ENCODE data around the gene UBE2J2.

Gene UBE2J2

DNA sequence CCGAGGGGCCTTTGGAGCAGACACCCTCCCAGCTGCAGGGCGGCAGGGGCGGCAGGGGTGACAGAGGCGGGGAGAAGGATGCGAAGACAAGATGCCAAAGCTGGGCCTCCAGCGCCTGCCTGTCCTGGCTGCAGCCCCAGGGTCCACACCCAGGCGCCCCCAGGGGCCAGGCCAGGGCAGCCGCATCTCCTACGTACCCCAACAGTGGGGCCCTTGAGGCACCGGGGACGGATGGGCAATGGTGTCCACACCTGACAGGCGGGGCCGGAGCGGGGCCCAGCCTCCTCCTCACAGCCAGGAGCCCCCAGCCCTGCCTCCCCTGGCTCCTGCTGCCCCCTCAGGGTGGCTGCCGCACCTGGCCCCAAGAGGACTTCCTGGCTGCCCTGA is 34.4 kb downstream of the UBE2J2 start:
- no peak for DNase-seq

DNA sequence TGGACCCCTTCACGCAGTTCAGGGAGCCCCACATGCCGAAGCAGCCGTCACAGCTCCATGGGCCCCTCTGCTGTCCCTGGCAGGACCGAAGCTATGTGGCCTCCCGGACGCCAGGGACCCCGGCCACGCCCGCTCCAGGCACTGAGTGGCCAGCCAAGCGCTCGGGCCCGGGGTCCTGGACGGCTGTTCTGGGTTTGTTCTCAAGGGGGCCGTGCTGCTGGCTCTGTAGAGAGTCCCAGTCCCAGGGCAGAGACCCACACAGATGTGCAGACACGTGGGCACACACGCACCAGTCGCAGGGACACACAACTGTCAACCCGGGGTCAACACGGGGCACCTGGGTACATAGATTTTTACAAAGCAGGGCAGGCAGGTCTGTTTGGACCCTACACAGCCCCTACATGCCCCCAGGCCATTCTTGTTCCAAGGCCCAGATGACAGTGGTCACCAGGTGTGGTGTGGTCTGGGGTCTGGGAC is 34.9 kb downstream of the UBE2J2 start:
- DNase-seq: no peak

DNA sequence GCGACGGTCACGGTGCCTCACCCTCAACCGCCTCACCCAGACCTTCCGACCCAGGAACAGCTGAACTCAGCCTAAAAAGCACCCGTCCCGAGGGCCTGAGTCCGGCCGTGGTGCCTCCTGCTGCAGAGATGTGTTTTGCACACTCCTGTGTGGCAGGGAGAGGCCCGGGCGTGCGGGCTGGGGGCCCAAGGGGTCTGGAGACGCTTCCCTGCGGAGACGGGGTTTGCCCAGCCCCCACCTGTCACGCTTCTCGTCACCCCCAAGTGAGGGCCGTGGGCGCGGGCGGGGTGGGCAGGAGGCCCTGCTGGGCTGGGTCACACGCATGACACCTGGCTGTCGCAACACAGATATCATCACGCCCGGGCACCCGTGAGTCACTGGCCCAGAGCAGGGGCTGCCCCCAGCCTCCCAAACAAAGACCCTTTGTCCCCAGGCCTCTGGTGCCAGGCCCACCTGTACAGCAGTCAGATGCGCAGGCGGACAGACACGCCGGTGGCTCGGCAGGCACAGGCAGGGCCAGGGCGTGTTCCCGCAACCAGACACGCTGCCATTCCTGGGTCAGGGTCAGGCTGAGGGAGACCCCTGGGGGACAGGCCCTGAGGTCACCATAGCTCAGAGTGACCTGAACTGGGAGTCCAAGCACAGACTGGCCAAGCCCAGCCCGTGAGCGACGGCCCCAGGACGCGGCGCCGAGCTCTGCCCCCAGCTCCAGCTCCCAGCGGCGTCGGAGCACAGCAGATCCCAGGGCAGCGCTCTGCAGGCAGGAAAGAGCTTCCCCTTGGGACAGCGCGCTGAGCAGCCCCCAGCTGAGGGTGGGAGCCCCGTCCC is 35.6 kb downstream of the UBE2J2 start:
- no peak for DNase-seq

DNA sequence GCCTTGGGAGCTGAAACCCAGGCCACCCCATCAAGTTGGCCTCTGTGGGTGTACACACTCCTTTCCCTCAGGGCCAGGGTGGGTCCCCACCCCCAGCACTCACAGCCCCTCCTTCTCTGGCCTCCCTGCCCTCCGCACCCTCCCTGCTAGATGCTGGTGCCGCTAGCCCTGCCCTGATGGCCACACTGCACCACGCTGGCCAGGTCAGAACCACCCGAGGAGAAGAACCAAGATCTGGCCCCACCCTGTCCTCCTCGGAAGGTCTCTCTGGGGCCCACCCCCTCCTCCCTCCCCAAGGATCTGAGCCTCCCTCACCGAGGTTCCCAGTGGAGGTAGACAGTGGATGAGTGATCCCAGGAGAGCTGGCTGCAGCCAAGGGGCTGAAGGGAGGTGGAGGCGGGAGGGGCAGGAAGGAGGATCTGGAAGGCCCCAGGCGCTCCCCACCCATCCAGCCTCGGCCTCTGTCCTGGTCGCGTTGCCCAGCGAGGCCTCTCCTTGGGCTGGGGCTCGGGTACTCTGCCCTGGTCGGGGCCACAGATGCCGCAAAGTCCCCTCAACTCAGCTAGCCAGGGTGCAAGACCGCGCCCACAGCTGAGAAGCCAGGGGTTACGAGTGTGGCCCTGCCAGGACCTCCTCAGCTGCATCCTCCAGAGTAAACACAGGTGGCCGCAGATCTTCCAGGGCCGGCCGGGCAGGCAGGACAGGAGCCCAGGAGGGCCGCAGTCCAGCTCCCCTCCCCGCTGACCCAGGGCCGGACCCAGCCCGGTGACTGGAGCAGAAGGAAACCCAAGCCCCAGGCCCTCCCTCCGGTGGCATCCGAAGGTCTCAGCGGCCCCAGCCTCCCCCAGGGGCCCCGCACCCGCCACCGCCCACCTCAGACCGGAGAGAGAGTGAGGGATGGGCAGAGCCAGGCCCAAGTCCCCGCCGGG is 36.4 kb downstream of the UBE2J2 start:
- no peak for DNase-seq

DNA sequence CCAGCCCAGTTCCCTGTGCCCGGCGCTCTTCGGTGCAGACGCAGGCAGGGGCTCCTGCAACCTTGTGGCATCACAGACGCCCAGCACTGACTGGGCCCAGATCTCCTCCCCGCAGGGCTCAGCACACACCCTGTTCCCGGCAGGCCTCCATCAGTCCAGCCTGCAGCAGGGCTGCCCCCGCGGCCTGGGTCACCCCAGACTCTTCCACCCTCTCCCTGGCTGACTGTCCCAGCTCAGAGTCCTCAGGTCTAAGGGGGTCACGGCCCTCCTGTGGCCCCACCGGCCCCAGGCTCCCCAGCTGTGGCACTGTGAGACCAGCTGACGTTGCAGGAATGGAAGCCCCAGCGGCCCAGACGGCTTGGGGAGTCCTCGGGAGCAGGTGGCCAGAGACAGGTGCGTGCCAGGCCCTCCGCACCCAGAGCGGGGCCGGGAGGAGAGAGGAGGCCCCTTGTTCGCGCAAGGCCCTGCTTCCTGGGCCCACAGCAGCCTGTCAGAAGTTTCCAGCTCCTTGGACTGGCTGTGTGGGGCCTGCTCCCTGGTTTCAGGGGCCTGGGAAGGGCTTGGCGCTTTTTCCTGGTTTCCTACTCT is 37.4 kb downstream of the UBE2J2 start:
- no peak for DNase-seq

DNA sequence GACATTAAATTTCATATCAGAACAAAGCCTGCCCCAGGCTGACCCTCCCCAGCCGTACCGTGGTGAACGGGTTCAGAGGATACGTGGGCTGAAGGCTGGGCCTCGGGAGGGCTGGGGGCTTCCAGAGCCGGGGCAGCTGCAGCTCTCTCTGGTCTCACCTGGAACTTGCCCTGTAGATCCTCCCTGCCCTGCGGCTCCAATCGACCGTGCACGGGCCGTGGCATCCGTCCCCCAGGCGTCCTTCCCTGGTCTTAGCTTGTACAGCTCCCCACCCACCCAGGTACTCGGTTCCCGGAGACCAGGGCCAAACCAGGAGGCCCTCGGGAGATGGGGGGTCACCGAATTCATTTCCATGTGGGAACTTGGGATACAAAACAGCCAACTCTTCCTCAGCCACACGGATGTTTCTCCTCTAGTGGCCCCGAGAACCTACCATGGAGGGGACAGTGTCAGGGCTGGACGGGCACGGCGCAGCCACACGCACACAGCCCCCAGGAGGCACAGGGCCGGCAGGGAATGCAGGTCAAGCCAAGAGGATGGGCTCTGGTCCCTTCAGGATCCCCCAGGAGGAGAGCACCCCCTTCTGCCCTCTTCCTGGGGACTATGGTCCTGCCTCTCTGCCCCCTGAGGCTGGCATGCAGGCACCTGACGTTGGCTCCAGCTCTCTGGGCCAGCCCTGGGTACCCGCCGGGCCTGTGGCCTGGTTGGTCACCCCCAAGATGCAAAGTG is 38.5 kb downstream of the UBE2J2 start:
- no peak for DNase-seq

DNA sequence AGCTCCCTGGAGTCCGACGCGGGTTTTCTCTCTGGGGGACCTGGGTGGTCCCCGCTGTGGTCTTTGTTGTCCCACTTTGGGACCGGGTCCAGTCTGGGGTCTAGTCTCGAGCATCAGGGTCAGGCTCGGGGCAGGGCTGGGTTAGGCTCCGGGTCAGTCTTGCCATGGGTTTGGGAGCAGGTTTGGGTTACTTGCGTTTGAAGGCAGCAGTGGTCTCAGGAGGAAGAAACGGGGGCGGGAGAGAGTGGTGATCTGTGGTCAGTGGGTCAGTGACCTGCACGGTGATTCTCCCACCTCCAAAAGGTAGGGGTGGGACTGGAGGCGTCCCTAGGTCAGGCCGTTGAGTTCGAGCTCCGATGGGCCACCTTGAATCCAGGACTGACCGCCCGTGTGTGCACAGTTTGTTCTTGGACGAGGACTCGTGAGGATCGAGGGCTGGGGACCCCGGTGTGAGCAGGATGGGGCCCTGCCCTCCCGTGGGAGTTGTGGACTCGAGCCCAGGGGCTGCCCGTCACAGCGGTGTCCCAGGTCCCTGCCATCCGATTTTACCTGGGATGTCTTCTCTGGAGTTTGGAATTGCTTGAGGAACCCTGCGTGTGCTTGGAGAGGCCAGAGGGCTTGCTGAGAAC is 39.4 kb downstream of the UBE2J2 start:
- DNase-seq: no peak

DNA sequence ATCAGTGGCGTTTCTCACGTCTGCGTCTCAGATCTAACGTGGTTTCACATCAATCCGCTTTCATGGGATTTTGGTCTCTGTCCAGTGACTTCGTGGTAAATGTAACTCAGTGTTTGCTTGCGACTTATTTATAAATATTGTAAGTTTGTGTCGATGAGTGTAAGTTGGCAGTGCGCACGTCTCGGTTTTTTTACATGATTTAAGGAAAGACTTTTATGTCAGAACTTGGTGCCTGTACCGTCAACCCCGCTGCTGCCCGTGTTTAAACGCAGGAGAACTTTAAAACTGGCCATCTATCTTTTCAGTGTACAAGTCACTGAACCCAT is 40.1 kb downstream of the UBE2J2 start:
- DNase-seq: no peak

DNA sequence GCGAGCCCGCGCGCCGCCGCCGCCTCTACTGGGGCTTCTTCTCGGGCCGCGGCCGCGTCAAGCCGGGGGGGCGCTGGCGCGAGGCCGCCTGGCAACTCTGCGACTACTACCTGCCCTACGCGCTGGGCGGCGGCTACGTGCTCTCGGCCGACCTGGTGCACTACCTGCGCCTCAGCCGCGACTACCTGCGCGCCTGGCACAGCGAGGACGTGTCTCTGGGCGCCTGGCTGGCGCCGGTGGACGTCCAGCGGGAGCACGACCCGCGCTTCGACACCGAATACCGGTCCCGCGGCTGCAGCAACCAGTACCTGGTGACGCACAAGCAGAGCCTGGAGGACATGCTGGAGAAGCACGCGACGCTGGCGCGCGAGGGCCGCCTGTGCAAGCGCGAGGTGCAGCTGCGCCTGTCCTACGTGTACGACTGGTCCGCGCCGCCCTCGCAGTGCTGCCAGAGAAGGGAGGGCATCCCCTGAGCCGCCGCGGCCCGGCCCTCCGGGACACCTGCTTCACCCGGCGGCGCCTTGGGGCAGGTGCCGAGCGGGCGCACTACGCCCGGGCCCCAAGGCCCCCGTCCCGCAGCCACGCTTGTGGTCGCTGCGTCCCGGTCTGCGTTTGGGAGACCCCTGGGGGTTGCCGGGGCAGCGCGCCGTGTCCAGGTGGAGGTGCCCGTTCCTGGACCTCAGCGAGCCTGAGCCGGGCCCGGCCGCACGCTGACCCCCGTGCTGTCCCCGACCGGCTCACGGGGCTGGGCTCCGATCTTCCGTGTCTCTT is 40.7 kb downstream of the UBE2J2 start:
- DNase-seq: no peak

DNA sequence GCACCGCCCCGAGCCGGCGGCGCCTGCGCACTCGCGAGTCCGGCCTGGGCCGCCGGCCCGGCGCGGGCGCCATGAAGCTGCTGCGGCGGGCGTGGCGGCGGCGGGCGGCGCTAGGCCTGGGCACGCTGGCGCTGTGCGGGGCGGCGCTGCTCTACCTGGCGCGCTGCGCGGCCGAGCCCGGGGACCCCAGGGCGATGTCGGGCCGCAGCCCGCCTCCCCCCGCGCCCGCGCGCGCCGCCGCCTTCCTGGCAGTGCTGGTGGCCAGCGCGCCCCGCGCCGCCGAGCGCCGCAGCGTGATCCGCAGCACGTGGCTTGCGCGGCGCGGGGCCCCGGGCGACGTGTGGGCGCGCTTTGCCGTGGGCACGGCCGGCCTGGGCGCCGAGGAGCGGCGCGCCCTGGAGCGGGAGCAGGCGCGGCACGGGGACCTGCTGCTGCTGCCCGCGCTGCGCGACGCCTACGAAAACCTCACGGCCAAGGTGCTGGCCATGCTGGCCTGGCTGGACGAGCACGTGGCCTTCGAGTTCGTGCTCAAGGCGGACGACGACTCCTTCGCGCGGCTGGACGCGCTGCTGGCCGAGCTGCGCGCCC is 41.4 kb downstream of the UBE2J2 start, which contains the start of gene B3GALT6:
B3GALT6 (plus strand) TSS at position 30 of the 588 bp plus-strand sequence; CDS start at position 72, 42 bp downstream.
- no peak for DNase-seq

DNA sequence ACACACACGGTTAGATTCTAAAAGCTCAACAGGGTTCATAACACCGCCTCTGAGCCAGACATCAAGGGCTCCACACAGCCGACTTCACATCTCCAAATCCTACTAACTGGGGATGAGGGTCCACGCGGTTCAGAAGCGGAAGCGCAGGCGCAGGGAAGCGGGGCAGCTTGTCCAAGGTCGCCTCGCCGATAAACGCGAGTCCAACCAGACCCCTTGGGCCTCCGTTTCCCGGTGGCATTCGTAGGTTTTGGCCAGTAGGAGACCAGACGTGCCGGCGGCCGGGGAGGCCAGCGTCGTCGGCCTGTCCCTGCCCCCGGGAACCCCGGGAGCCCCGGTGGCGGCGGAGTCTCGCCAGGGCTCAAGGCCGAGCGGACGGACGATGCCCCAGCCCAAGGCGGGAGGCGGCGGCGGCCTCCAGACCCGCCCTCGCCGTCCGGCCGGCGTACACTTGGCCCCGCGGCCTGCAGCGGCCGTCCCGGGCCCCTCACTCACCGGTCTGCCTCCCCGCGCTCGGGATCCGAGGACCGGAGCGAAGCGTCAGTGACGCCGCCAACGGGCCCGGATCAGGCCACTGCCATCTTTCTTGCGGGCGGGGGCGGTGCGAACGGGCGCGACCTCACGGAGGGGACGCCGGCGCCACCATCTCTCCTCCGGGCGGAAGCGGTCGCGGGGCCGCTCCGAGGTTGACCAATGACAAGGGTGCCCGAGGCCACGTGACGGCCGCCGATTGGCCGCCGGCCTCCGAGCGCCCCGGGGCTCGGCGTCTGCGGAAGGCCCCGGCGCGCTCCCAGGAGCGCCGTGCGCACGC is 42.0 kb downstream of the UBE2J2 start, which contains the start of gene SDF4:
SDF4 (minus strand) TSS at position 602 of the 808 bp plus-strand sequence. CDS start 3,229 bp downstream, outside the sequence.
- peak; percentile 98 for DNase-seq

DNA sequence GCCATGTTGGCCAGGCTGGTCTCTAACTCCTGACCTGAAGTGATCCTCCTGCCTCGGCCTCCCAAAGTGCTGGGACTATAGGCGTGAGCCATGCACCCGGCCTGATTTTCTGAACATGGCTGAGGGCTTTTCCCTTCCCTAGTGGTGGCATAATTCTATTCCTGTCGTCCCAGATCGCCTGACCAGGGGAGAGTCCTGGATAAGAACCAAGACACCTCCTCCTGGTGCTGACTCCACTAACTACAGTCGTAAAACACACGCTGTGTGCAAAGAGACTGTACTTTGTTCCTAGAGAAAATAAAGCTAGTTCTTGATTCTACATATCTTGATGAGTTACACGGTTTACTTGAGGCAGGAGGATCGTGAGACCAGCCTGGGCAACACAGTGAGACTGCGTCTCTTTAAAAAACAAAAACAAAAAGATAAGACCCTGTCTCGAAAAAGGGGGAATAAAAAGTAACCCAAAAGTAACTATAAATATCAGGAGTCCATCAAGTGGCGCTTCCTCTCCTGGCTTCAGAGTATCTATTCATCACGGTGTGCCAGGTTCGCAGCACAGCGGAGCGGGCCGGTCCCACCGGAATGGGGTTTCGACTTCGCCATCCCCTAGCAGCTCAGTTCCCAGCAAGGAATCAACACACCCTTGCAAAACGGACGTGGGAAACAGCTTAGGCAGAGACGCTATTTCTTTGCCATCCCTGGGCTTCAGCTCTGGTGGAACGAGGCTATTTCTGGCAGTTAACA is 42.8 kb downstream of the UBE2J2 start:
- peak; percentile 59 for DNase-seq

DNA sequence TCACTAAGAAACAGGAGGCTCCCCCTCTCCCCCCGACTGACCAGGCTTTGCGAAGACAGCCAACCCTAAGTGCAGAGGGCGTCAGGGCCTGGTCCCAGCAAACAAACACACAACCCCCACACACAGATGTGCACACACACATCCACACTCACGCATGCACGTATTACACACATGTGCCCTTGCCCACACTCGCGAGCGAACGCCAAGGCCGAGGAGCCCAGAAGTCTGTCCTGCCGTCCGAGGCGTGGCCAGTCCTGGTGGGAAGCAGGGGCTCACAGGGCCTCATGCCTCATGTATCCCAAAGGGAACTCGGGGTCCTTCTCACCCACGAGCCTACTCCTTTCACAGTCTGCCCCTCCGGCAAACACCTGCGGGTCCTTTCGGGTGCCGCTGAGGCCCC is 43.9 kb downstream of the UBE2J2 start:
- no peak for DNase-seq

DNA sequence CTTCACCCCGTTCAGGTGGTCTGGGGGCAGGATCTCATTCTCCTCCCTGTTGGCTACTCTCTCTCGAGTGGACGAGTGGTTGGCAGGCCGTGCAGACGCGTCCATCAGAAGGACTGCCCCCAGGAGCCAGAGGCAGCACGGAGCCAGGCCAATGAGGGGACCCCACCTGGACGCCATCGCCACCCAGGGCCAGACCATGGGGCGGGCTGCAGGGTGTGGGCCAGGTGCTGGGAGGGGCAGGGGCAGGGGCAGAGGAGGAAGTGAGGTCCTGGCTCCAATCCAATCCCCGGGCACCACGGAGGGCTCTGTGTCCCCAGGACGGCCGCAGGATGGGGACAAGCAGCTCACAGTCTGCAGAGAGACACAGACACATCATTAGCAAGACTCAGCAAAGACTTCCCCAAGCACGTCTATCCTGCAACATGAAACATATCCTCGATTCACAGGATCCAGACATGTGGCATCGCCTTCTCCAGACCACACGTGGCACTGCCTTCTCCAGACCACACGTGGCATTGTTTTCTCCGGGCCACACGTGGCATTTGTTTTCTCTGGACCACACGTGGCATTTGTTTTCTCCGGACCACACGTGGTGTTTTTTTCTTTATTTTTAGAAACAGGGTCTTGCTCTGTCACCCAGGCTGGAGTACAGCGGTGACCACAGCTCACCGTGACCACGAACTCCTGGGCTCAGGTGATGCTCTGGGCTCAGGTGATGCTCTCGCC is 44.9 kb downstream of the UBE2J2 start:
- no peak for DNase-seq

DNA sequence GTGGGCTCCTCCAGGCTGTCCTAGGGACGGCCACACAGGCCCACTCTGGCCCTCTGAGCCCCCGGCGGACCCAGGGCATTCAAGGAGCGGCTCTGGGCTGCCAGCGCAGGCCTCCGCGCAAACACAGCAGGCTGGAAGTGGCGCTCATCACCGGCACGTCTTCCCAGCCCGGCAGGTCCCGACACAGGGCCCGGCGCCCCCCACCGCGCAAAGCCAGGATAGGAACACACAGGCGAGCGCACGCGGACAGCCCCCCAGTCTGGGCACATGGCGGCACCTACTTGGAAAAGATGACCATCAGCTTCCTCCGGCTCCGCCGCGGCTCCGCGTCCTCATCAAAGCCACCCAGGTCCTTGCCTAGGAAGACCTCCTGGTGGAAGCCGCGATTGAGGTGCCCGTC is 45.5 kb downstream of the UBE2J2 start:
- DNase-seq: no peak

DNA sequence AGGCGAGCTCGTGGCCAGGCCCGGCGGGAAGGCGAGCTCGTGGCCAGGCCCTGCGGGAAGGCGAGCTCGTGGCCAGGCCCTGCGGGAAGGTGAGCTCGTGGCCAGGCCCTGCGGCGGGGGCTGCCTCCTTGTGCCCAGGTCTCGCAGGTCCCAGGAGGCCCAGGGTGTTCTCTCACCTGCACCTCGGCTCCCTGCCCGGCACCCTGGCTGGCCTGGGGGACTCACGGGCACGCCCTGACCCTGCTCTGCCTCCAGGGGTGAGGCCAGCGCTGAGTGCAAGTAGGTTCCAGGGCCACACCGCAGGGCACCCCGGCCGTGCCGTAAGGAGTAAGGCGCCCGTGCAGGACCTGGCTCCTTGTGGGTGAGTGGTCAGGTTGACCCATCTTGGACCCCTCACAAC is 46.3 kb downstream of the UBE2J2 start:
- no peak for DNase-seq

DNA sequence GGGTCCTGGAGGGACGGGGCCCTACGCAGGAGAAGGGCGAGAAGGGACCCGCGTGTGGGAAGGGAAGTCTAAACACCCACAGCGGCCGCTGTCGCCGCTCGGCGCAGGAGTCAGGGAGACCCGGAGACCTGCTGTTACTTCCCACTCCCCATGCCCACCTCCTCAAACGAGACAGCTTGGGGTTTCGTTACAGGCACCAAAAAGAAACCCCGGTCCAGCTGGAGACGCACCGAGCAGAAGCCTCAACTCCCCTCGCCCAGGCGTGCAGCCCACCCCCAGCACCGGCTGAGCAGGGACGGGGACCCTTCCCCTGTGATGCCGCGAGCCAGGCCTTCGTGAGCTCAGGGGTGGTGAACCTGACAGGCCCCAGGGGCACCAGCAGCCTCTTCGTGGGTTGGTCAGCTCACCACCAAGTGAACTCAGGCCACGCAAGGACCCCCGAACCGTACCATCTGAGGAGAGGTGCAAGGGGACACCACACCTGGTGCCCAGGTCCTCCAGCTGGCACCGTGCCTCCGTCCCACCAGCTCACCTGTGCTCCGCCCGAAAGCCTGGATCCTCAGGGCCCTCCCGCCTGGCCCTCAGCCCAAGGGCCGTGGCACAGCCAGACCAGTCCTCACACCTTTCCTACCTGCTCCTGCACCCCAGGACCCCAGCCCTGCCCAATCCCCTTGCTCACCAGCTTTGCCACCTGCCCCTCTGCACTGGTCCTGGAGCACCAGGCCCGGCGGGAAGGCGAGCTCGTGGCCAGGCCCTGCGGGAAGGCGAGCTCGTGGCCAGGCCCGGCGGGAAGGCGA is 46.9 kb downstream of the UBE2J2 start:
- DNase-seq: no peak

Data from fibroblast of skin of abdomen (primary cell).